Kidney (tissue), 14 donors: ENCODE results near the gene CALD1. TPM values are rescaled to one million over a fixed set of nuclear protein-coding genes. Genes with fewer than 3 reads are reported as not detected.

Source experiments
- DNase-seq, 5 donors: peaks; one replicate each; pipeline ENCODE4 v3.0.0-alpha.2; 2013 to 2020
- FAIRE-seq: peaks from 2 replicates; lab custom pipeline; 2012; peaks lifted over from hg19 to GRCh38; lab: Jason Lieb, UNC
- H3K27ac ChIP-seq, 2 donors: one replicate each; pipeline ENCODE4 v1.7.0; 2013; ENCODE audit warnings: low read depth in 2 of 2, low read length in 2 of 2, inconsistent platforms in 1 of 2
- H3K27me3 ChIP-seq: one replicate; pipeline ENCODE4 v1.7.1; 2013; ENCODE audit warnings: low read length, inconsistent platforms; ENCODE audit not compliant: control insufficient read depth, insufficient read depth
- H3K36me3 ChIP-seq, 3 donors: one replicate each; pipeline versions ENCODE4 v1.7.0 to v1.7.1; 2013; ENCODE audit warnings: low read length in 3 of 3, control low read depth in 1 of 3, inconsistent platforms in 1 of 3; ENCODE audit not compliant: insufficient read depth in 3 of 3, control insufficient read depth in 2 of 3
- H3K4me1 ChIP-seq, 3 donors: one replicate each; pipeline versions ENCODE4 v1.7.0 to v1.7.1; 2013; ENCODE audit warnings: low read length in 3 of 3, inconsistent platforms in 1 of 3, low read depth in 1 of 3; ENCODE audit not compliant: control insufficient read depth in 2 of 3, insufficient read depth in 2 of 3
- H3K4me3 ChIP-seq, 3 donors: one replicate each; pipeline versions ENCODE4 v1.7.0 to v1.8.1; 2013; ENCODE audit warnings: low read length in 3 of 3, control low read depth in 1 of 3, inconsistent platforms in 1 of 3
- H3K9ac ChIP-seq, 3 donors: one replicate each; pipeline versions ENCODE4 v1.7.0 to v1.7.1; 2013; ENCODE audit warnings: low read length in 3 of 3, control low read depth in 1 of 3, inconsistent platforms in 1 of 3
- H3K9me3 ChIP-seq, 3 donors: one replicate each; pipeline versions ENCODE4 v1.7.0 to v1.7.1; 2013; ENCODE audit warnings: low read length in 3 of 3, control low read depth in 1 of 3, inconsistent platforms in 1 of 3; ENCODE audit not compliant: control insufficient read depth in 2 of 3, insufficient read depth in 1 of 3
- intact Hi-C: fragments of 100-400 bp; cut with DNase I; formaldehyde crosslinking; loops from one replicate; pipeline ENCODE4 v1.11.1; 2022
- polyA plus RNA-seq: library from polyadenylated mRNA; stranded (reverse); fragments of 350-450 nt; fragmentation: Illumina TruSeq; extraction: RNeasy Lipid Tissue Mini Kit (QIAGEN cat#74804); gene quantifications from one replicate; pipeline ENCODE4 v1.2.3, GENCODE V29; 2014; ENCODE audit warnings: low read depth, low replicate concordance; ENCODE audit not compliant: insufficient read depth
- total RNA-seq: library from RNA; stranded (reverse); fragmentation: NEBNext Ultra II Directional; extraction: Animal tissue kit (Norgen Biotek cat#: 25700); gene quantifications from one replicate; pipeline ENCODE4 v1.2.1, GENCODE V29; 2021
- TF ChIP-seq, protein P1 (sequence below): IDR thresholded peaks from 3 replicates; pipeline ENCODE4 v1.5.1; 2012; ENCODE audit warnings: mild to moderate bottlenecking, moderate library complexity, borderline replicate concordance; ENCODE audit not compliant: insufficient read depth; ENCODE audit errors: extremely low read depth
- donor health status: control.
- donor health status: control.
- donor health status: control.
- donor health status: control.
- donor health status: control.
- donor health status: DM: yes; HTN: yes; CAD: no.
- donor health status: Normal renal cell carcinoma (clear cell type).

CALD1 gene
- total and polyA plus RNA-seq, 2 donors from 2014 or later = 72.7 to 218 TPM

DNA sequence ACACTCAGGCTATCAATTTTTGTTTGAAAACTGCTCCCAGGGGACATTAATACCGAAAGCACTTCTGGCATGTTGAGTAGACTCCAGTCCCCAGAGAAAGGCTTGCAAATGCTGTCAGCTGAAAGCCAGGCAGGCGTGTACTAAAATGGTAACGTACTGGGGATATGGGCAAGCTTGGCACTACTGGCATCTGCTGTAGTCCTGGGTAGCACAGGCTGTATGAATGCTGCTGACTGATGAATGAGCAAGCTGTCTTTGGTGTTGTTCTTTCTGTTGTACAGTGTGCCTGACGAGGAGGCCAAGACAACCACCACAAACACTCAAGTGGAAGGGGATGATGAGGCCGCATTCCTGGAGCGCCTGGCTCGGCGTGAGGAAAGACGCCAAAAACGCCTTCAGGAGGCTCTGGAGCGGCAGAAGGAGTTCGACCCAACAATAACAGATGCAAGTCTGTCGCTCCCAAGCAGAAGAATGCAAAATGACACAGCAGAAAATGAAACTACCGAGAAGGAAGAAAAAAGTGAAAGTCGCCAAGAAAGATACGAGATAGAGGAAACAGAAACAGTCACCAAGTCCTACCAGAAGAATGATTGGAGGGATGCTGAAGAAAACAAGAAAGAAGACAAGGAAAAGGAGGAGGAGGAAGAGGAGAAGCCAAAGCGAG, 153.4 kb downstream of the CALD1 start:
- no peak overlapping the region for H3K4me3 ChIP-seq
- FAIRE-seq = no peak

DNA sequence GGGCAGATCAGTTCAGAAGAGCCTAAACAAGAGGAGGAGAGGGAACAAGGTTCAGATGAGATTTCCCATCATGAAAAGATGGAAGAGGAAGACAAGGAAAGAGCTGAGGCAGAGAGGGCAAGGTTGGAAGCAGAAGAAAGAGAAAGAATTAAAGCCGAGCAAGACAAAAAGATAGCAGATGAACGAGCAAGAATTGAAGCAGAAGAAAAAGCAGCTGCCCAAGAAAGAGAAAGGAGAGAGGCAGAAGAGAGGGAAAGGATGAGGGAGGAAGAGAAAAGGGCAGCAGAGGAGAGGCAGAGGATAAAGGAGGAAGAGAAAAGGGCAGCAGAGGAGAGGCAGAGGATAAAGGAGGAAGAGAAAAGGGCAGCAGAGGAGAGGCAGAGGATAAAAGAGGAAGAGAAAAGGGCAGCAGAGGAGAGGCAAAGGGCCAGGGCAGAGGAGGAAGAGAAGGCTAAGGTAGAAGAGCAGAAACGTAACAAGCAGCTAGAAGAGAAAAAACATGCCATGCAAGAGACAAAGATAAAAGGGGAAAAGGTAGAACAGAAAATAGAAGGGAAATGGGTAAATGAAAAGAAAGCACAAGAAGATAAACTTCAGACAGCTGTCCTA, 154.1 kb downstream of the CALD1 start:
- FAIRE-seq (no peak), DNase-seq (no peak)
- intact Hi-C loops = no loop called here
- H3K9ac ChIP-seq = no peak overlapping the region
- peaks cover 0 to 11% (median 2%) of the 10 kb centered on the region in 3 donors for H3K36me3 ChIP-seq
- no peaks in the 10 kb centered on the region for H3K9me3 ChIP-seq
- H3K4me3 ChIP-seq = no peak overlapping the region
- H3K27me3 ChIP-seq = no peaks in the 10 kb centered on the region
- H3K27ac ChIP-seq = peak overlapping the region in 1 of 2 donors; percentile 56
- H3K4me1 ChIP-seq = peaks cover 0 to 4% (median 0%) of the 10 kb centered on the region in 3 donors
- TF ChIP-seq, protein P1, sequence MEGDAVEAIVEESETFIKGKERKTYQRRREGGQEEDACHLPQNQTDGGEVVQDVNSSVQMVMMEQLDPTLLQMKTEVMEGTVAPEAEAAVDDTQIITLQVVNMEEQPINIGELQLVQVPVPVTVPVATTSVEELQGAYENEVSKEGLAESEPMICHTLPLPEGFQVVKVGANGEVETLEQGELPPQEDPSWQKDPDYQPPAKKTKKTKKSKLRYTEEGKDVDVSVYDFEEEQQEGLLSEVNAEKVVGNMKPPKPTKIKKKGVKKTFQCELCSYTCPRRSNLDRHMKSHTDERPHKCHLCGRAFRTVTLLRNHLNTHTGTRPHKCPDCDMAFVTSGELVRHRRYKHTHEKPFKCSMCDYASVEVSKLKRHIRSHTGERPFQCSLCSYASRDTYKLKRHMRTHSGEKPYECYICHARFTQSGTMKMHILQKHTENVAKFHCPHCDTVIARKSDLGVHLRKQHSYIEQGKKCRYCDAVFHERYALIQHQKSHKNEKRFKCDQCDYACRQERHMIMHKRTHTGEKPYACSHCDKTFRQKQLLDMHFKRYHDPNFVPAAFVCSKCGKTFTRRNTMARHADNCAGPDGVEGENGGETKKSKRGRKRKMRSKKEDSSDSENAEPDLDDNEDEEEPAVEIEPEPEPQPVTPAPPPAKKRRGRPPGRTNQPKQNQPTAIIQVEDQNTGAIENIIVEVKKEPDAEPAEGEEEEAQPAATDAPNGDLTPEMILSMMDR = no peak

More for the DNA sequence above, 153.4 kb downstream of the CALD1 start:
- no peaks in the 10 kb centered on the region for H3K27me3 ChIP-seq
- peaks cover 0 to 11% (median 2%) of the 10 kb centered on the region in 3 donors for H3K36me3 ChIP-seq
- DNase-seq = peak in 1 of 5 donors; percentile 76
- peaks cover 0 to 4% (median 0%) of the 10 kb centered on the region in 3 donors for H3K4me1 ChIP-seq
- H3K9me3 ChIP-seq = no peaks in the 10 kb centered on the region
- TF ChIP-seq, protein P1 = no peak
- no peak overlapping the region for H3K9ac ChIP-seq
- intact Hi-C loops = no loop called here
- H3K27ac ChIP-seq = peak overlapping the region in 1 of 2 donors; percentile 56

DNA sequence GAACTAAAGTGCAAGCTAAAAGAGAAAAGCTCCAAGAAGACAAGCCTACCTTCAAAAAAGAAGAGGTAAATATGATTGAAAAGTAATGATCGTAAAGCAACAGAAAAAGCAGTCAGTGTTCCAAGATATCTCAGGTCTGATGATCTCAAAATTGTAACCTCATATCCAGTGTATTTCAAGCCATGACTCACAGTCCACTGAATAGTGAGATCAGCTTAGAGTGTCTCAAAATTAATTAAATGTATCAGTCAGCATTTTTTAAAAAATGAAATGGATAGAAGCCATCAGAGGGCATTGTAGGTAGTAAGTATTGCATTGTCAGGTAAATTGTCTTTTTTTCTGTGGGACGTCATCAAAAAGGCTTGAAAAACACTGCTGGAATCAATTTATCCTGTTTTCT, 156.3 kb downstream of the CALD1 start:
- DNase-seq = no peak
- TF ChIP-seq, protein P1 = no peak
- intact Hi-C loops = no loop called here
- H3K36me3 ChIP-seq = peaks cover 0 to 5% (median 2%) of the 10 kb centered on the region in 3 donors
- peaks cover 0 to 4% (median 0%) of the 10 kb centered on the region in 3 donors for H3K4me1 ChIP-seq
- H3K27ac ChIP-seq = no peak overlapping the region
- H3K9me3 ChIP-seq = no peaks in the 10 kb centered on the region
- H3K27me3 ChIP-seq = no peaks in the 10 kb centered on the region
- no peak overlapping the region for H3K4me3 ChIP-seq
- H3K9ac ChIP-seq = no peak overlapping the region
- FAIRE-seq = no peak
